Epithelial cell of prostate (primary cell): ENCODE results near the gene RUFY3.
A peak's percentile ranks its signal among the peaks of the same experiment; 100 is the strongest.
"Not testable (repeated sequence)": the region's sequence is repeated elsewhere in the genome, so short reads cannot be mapped to it uniquely, and the experiment has no call there.

Experiments
- DNase-seq: peaks from one replicate; pipeline ENCODE4 v3.0.0-alpha.2; 2011; ENCODE audit warnings: low read depth, low spot score
- H3K27ac ChIP-seq: fragments of 450-650 bp; 2 replicates; pipeline ENCODE4 v1.5.1; 2017; ENCODE audit warnings: mild to moderate bottlenecking

Gene RUFY3

GRCh38 chr4:70836081-70836480, 114.3 kb downstream of the RUFY3 start:
- no peak for DNase-seq
- H3K27ac ChIP-seq = no peak overlapping the region

GRCh38 chr4:70838204-70838603, 116.4 kb downstream of the RUFY3 start:
- H3K27ac ChIP-seq = peak overlapping the region; percentile 73
- DNase-seq = no peak

GRCh38 chr4:70838666-70839588, 117.2 kb downstream of the RUFY3 start:
- H3K27ac ChIP-seq = peak overlapping the region; percentile 73
- DNase-seq = no peak

- DNase-seq = peak; percentile 66
These were observed 117.9 kb downstream of the RUFY3 start, which contains the start of gene GRSF1 for GRCh38 chr4:70839589-70840093. TSS of gene GRSF1 (minus strand) at chr4:70839890. CDS start at chr4:70839827, 63 bp downstream.

GRCh38 chr4:70840137-70840536, 118.4 kb downstream of the RUFY3 start:
- H3K27ac ChIP-seq, DNase-seq: not testable (repeated sequence)

More at GRCh38 chr4:70839589-70840093, 117.9 kb downstream of the RUFY3 start, which contains the start of gene GRSF1:
- peak within 1 kb of the TSS; percentile 73 for H3K27ac ChIP-seq

GRCh38 chr4:70840631-70841030, 118.9 kb downstream of the RUFY3 start:
- DNase-seq, H3K27ac ChIP-seq: not testable (repeated sequence)

GRCh38 chr4:70841211-70841610, 119.4 kb downstream of the RUFY3 start:
- no peak overlapping the region for H3K27ac ChIP-seq
- no peak for DNase-seq

- H3K27ac ChIP-seq = no peak overlapping the region
- no peak for DNase-seq
These were observed 120.2 kb downstream of the RUFY3 start for GRCh38 chr4:70841951-70842350.

GRCh38 chr4:70842761-70843435, 121.1 kb downstream of the RUFY3 start:
- DNase-seq = no peak
- H3K27ac ChIP-seq = no peak overlapping the region

- DNase-seq = no peak
- H3K27ac ChIP-seq = no peak overlapping the region
These were observed 122.4 kb downstream of the RUFY3 start for GRCh38 chr4:70844180-70844579.

GRCh38 chr4:70849291-70849690, 127.5 kb downstream of the RUFY3 start:
- DNase-seq = no peak

GRCh38 chr4:70855464-70855863, 133.7 kb downstream of the RUFY3 start:
- DNase-seq = no peak
- no peak overlapping the region for H3K27ac ChIP-seq

More at GRCh38 chr4:70849291-70849690, 127.5 kb downstream of the RUFY3 start:
- H3K27ac ChIP-seq = no peak overlapping the region
